Measurements from ENCODE around the gene PFKL.

Gene PFKL

DNA sequence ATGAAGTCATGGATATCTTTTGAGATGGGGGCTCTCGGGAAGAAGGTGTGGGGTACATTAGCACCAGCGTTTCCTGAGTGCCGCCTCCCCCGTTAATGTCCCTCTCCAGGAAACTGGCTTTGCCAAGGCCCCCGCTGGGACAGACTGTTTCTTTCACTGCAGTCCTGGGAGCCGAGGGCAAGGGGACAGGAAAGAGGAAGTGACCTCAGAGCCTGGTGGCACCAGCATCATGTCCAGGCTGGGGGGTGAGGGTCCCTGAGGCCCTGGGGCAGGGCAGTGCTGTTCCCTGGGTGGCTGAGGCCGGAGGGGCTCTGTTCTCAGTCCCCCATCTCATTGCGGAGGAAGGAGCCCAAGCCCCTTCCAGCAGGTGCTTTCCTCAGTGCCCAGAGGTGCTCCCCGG, 5.8 kb downstream of the PFKL start:
- no peak for TF ChIP-seq GATA1 (IDR thresholded peaks at IDR 0.05; ENCODE audit: low read depth, low read length)
- TF ChIP-seq POLR2A (IDR thresholded peaks at IDR 0.05; ENCODE audit: low read length): no peak
- DNase-seq: no peak

DNA sequence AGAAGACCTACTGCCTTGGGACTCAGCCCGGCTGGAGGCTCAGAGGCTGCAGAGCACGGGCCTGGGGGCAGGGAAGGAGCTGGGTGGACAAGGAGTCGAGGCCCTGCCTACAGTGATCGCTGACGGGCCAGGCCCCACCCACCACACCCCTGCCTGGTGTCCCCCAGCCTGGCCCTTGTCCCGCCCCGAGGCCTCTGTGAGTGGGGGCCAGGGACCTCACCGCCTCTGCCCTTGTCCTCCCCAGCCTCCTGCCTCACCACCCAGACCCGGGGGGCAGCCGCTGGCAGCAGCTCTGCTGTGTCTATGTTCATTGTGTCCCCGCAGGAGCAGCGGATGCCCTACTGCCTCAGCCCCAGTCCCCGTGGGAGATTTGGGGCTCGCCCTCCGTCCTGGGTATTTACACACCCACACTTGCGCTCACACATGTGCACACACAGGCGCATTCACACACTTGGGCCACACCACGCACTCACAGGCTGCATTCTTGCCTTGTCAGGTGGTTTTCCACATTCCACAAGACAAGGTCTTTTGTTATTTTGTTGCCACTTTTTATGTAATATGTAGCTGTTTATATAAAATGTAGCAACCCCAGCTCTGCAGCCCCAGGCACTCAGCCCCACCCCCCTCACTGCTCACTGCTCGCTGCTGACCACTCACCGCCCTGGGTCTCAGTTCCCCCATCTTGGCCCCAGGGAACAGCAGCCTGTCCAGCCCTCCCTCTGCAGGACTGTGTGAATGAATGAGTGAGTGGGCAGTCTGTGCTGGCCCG, 7.3 kb downstream of the PFKL start:
- no peak for TF ChIP-seq GATA1 (IDR thresholded peaks at IDR 0.05; ENCODE audit: low read depth, low read length)
- TF ChIP-seq POLR2A (IDR thresholded peaks at IDR 0.05; ENCODE audit: low read length): no peak
- no peak for DNase-seq

DNA sequence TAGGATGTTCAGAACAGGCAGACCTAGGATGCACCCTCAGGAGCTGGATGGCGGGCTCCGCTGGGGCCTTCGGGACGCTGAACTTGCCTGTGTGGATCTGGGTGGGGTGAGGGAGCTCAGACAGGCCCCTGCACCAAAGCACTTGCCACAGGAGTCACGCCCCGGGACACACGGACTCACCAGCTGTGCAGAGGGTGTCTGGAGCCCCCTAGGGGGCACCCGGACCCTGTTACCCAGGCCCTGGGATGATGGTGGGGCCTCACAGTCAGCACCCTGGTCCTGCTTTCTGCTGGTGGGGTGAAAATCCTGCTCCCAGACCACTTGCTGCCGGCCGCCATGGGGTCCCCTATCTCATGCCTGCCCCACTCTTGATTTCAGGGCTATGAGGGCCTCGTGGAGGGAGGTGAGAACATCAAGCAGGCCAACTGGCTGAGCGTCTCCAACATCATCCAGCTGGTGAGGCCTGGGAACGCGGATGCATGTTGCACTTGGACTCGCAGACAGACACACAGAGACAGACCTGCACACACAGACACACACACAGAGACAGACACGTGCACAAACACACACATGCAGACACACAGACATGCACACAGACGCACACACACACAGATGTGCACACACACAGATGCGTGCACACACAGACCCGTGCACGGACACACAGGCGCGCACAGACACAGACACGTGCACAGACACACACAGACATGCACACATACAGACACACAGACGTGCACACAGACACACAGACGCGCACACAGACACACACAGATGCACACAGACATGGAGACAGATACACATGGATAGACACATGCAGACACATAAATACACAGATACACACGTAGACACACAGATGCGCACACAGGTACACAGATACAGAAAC, 11.0 kb downstream of the PFKL start:
- TF ChIP-seq GATA1 (IDR thresholded peaks at IDR 0.05; ENCODE audit: low read depth, low read length): no peak
- TF ChIP-seq POLR2A (IDR thresholded peaks at IDR 0.05; ENCODE audit: low read length): no peak
- DNase-seq: no peak

DNA sequence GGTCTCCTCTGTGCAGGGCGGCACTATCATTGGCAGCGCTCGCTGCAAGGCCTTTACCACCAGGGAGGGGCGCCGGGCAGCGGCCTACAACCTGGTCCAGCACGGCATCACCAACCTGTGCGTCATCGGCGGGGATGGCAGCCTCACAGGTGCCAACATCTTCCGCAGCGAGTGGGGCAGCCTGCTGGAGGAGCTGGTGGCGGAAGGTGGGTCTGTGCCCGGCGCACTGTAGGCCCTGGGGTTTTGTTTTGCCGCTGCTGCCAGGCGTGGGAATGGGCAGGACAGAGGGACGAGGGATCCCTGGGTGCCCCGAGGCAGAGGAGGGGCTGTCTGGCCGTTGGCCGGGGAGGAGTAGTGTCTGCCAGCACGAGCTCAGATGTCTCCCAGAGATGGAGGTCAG, 12.2 kb downstream of the PFKL start:
- DNase-seq: no peak
- no peak for TF ChIP-seq POLR2A (IDR thresholded peaks at IDR 0.05; ENCODE audit: low read length)
- no peak for TF ChIP-seq GATA1 (IDR thresholded peaks at IDR 0.05; ENCODE audit: low read depth, low read length)

DNA sequence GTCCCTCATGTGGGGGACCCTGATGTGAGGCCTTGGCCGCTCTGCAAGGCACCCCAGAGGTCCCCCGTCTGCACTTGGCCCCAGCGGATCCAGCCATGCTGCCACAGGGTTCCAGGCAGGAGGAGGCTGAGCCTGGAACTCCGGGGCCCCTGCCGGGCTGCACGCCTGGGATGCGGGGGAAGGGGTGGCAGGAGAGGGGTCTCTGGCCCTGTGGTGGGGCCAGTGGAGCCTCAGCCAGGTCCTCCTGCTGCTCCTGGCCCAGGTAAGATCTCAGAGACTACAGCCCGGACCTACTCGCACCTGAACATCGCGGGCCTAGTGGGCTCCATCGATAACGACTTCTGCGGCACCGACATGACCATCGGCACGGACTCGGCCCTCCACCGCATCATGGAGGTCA, 12.9 kb downstream of the PFKL start:
- TF ChIP-seq POLR2A (IDR thresholded peaks at IDR 0.05; ENCODE audit: low read length): no peak
- TF ChIP-seq GATA1 (IDR thresholded peaks at IDR 0.05; ENCODE audit: low read depth, low read length): no peak
- no peak for DNase-seq

- DNase-seq: no peak
- TF ChIP-seq GATA1 (IDR thresholded peaks at IDR 0.05; ENCODE audit: low read depth, low read length): no peak
- no peak for TF ChIP-seq POLR2A (IDR thresholded peaks at IDR 0.05; ENCODE audit: low read length)
These were observed 13.6 kb downstream of the PFKL start for GRCh38 chr21:44313451-44313850.

DNA sequence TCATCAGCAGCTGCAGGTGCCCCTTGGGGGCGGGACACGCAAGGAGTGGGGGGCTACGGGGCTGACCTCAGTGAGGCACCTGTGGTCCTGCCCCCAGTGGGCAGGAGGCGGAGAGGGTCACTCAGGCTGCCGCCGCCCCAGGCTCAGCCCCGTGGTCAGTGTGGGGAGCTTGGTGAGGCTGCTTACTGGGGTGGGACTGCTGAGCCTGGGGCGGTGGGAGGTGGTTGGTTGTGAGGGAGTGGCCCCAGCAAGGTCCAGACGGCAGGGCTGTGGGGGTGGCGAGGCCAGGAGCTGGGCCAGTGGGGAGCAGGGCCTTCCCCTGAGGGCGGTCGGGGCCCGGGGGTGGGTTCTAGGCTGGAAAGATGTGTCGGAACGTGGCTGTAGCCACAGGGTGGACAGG, 14.3 kb downstream of the PFKL start:
- TF ChIP-seq GATA1 (IDR thresholded peaks at IDR 0.05; ENCODE audit: low read depth, low read length): no peak
- no peak for TF ChIP-seq POLR2A (IDR thresholded peaks at IDR 0.05; ENCODE audit: low read length)
- DNase-seq: no peak

- TF ChIP-seq POLR2A (IDR thresholded peaks at IDR 0.05; ENCODE audit: low read length) (no peak), GATA1 (IDR thresholded peaks at IDR 0.05; ENCODE audit: low read depth, low read length) (no peak)
- DNase-seq: no peak
These were observed 14.7 kb downstream of the PFKL start for GRCh38 chr21:44314561-44314960.

GRCh38 chr21:44315691-44316203, 15.9 kb downstream of the PFKL start:
- TF ChIP-seq GATA1 (IDR thresholded peaks at IDR 0.05; ENCODE audit: low read depth, low read length) (no peak), POLR2A (IDR thresholded peaks at IDR 0.05; ENCODE audit: low read length) (no peak)
- no peak for DNase-seq

GRCh38 chr21:44316277-44316900, 16.5 kb downstream of the PFKL start:
- no peak for DNase-seq
- TF ChIP-seq POLR2A (IDR thresholded peaks at IDR 0.05; ENCODE audit: low read length): no peak
- TF ChIP-seq GATA1 (IDR thresholded peaks at IDR 0.05; ENCODE audit: low read depth, low read length): no peak

DNA sequence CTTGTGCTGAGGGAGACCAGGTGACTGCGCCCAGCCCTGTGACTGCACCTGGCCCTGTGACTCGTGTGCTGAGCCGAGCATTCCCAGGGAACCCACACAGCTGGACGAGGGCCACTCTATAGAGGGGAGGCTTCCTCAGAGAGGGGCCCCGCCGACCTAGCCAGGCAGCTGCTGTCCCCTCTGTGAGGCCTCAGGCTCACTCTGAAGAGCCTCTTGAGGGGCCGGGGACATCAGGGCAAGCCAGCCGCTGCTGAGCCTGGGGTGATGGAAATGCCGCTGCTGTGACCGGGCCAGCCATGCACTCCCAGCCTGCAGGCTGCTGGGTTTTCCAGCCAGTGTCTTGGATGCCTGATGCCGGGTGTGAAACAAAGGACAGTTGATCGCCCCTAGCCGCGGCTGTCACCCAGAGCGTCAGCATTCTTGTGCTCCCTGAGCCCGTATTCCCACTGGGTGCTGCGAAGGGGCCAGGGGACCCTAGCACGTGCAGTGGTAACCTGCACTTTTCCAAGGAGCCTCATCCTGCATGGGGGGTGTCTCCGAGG, 17.5 kb downstream of the PFKL start:
- no peak for DNase-seq
- no peak for TF ChIP-seq POLR2A (IDR thresholded peaks at IDR 0.05; ENCODE audit: low read length)
- TF ChIP-seq GATA1 (IDR thresholded peaks at IDR 0.05; ENCODE audit: low read depth, low read length): no peak

DNA sequence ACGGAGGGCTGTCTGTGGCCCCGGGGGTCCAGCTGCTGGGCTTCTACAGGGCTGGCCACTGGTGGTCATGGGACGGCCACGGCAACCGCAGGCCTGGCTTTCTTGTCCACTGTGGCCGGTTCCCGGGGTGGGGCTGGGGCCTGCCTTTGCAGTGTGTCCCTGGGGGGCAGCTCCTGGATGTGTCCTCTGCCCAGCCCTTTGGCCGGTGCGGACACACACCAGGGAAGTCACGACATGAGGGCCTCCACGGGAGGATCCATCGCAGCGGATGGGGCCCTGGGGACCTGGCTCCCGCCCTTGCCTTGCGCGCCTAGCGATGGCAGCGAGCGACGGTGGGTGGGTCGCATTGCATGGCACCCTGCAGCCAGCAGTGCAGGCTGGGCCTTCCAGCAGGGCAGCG, 18.0 kb downstream of the PFKL start:
- TF ChIP-seq POLR2A (IDR thresholded peaks at IDR 0.05; ENCODE audit: low read length) (no peak), GATA1 (IDR thresholded peaks at IDR 0.05; ENCODE audit: low read depth, low read length) (no peak)
- DNase-seq: no peak

GRCh38 chr21:44318489-44319285, 18.8 kb downstream of the PFKL start:
- DNase-seq: no peak
- TF ChIP-seq POLR2A (IDR thresholded peaks at IDR 0.05; ENCODE audit: low read length) (no peak), GATA1 (IDR thresholded peaks at IDR 0.05; ENCODE audit: low read depth, low read length) (no peak)

Data from erythroblast (primary cell).